Measurements from ENCODE around the gene SLC35F3.

The SLC35F3 gene

DNA sequence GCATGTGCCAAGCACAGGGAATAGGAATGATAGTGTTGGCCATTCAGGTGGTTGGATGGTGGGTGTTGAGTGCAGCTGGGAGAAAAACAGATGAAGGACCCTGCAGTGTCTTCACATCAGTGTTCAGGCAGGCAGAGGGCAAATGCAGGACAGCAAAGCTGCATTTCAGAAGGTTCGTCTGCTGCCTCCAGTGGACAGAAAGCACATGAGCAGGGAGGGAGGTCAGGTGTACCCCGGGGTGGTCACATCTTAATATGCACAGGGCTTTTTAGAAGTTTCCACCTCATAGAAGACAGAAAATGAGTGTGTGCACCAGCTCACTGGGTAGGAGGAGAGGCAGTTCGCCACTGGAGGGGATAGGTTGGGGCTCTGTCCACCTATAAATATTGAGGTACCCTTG lies 184.9 kb downstream of the SLC35F3 start:
- TF ChIP-seq, protein P1, sequence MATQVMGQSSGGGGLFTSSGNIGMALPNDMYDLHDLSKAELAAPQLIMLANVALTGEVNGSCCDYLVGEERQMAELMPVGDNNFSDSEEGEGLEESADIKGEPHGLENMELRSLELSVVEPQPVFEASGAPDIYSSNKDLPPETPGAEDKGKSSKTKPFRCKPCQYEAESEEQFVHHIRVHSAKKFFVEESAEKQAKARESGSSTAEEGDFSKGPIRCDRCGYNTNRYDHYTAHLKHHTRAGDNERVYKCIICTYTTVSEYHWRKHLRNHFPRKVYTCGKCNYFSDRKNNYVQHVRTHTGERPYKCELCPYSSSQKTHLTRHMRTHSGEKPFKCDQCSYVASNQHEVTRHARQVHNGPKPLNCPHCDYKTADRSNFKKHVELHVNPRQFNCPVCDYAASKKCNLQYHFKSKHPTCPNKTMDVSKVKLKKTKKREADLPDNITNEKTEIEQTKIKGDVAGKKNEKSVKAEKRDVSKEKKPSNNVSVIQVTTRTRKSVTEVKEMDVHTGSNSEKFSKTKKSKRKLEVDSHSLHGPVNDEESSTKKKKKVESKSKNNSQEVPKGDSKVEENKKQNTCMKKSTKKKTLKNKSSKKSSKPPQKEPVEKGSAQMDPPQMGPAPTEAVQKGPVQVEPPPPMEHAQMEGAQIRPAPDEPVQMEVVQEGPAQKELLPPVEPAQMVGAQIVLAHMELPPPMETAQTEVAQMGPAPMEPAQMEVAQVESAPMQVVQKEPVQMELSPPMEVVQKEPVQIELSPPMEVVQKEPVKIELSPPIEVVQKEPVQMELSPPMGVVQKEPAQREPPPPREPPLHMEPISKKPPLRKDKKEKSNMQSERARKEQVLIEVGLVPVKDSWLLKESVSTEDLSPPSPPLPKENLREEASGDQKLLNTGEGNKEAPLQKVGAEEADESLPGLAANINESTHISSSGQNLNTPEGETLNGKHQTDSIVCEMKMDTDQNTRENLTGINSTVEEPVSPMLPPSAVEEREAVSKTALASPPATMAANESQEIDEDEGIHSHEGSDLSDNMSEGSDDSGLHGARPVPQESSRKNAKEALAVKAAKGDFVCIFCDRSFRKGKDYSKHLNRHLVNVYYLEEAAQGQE (IDR thresholded peaks at IDR 0.05; ENCODE audit: insufficient read depth in 1 of 2, low read depth in 2 of 2, low read length in 2 of 2), result no peak
- no peak for TF ChIP-seq POLR2AphosphoS5 (IDR thresholded peaks at IDR 0.05; ENCODE audit: low read depth, low read length)
- TF ChIP-seq TAF1 (IDR thresholded peaks at IDR 0.05; ENCODE audit: borderline replicate concordance, insufficient read depth, low read length), result no peak
- no peak for TF ChIP-seq FOXP2 (optimal IDR thresholded peaks at IDR 0.05; ENCODE audit: borderline replicate concordance, extremely low read depth, extremely low read length, insufficient read depth)

DNA sequence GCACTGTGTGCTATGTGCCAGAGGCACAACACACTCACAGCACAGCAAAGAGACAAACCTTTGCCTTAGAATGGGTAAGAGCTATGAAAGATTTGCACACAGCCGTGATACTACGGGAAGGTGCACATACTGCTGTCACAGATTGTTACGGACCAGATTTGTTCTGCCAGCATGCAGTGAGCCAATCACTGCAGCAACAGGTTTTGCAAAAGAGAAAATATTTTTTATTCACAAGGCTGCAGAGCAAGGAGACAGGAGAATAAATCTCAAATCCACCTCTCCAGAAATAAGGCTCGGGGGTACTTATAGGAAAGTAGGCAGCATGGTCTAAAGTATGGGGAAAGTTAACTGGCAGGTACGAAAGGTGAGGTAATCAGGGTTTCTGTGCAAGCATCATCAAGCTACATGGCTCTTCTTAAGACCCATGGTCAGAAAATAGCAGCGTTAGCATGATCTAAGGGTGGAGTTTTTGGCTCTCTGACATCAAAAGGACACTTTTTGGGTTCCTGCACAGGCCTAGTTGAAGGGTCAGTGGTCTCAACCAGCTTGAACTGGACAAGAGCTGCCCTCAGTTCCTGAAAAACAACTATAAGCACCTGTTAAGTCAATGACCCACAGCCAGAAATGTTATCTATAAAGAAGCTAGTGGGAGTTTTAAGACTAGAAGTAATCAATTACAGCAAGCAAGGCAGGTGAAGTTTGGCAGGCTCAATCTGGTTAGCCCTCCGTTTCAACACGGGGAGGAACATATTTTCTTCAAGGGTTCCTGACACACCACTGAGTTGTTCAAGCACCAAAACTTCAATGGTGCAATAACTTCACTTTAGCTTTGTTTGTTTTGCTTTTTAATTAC lies 186.0 kb downstream of the SLC35F3 start:
- TF ChIP-seq POLR2AphosphoS5 (IDR thresholded peaks at IDR 0.05; ENCODE audit: low read depth, low read length) (no peak), TAF1 (IDR thresholded peaks at IDR 0.05; ENCODE audit: borderline replicate concordance, insufficient read depth, low read length) (no peak), FOXP2 (optimal IDR thresholded peaks at IDR 0.05; ENCODE audit: borderline replicate concordance, extremely low read depth, extremely low read length, insufficient read depth) (no peak), SIN3A (IDR thresholded peaks at IDR 0.05; ENCODE audit: borderline replicate concordance, insufficient read depth, low read length) (no peak)
- TF ChIP-seq, protein P1 (IDR thresholded peaks at IDR 0.05; ENCODE audit: insufficient read depth in 1 of 2, low read depth in 2 of 2, low read length in 2 of 2), result no peak

DNA sequence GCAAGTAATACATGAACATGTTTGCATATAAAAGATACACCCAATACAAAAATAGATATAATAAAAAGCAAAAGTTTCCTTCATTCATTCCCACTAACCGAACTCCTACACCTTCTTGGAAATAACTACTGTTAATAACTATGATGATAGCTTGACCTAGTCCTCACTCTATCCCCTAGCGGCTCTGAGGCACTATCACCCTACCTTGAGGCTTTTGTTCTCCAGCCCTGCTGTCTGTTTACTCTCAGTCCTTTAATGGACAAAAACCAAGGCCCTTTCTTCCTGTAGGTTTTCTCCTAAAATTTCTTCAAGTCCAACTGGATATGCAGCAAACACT lies 186.6 kb downstream of the SLC35F3 start:
- TF ChIP-seq, protein P1 (IDR thresholded peaks at IDR 0.05; ENCODE audit: insufficient read depth in 1 of 2, low read depth in 2 of 2, low read length in 2 of 2), result no peak
- TF ChIP-seq TAF1 (IDR thresholded peaks at IDR 0.05; ENCODE audit: borderline replicate concordance, insufficient read depth, low read length) (no peak), FOXP2 (optimal IDR thresholded peaks at IDR 0.05; ENCODE audit: borderline replicate concordance, extremely low read depth, extremely low read length, insufficient read depth) (no peak), POLR2AphosphoS5 (IDR thresholded peaks at IDR 0.05; ENCODE audit: low read depth, low read length) (no peak), SIN3A (IDR thresholded peaks at IDR 0.05; ENCODE audit: borderline replicate concordance, insufficient read depth, low read length) (no peak)

DNA sequence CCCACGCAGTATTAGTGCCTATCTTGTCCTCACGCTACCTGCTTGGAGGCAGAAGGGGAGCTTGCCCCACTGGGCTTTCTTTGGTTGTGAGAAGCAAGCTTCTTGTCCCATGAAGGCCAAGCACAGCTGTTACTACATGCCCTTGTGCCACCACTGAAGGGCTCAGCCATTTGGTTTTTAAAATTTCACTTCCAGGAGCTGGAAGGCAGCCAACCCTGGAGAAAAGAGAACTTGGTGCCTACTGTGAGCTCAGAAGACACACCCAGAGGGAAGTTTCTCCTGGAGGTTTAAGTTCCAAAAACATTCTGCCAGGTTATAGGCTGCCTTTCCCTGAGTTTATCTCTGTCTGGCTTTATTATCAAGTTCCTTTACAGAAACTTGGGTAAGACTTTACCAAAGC lies 187.4 kb downstream of the SLC35F3 start:
- no peak for TF ChIP-seq TAF1 (IDR thresholded peaks at IDR 0.05; ENCODE audit: borderline replicate concordance, insufficient read depth, low read length)
- TF ChIP-seq FOXP2 (optimal IDR thresholded peaks at IDR 0.05; ENCODE audit: borderline replicate concordance, extremely low read depth, extremely low read length, insufficient read depth), result no peak
- TF ChIP-seq POLR2AphosphoS5 (IDR thresholded peaks at IDR 0.05; ENCODE audit: low read depth, low read length), result no peak
- TF ChIP-seq, protein P1 (IDR thresholded peaks at IDR 0.05; ENCODE audit: insufficient read depth in 1 of 2, low read depth in 2 of 2, low read length in 2 of 2), result no peak
- TF ChIP-seq SIN3A (IDR thresholded peaks at IDR 0.05; ENCODE audit: borderline replicate concordance, insufficient read depth, low read length), result no peak

Data from PFSK-1 (cell line).